Liver (tissue), 9 donors: ENCODE measurements around the gene ABCA1. TPM values are rescaled to one million over a fixed set of nuclear protein-coding genes. Genes with fewer than 3 reads are reported as not detected.
A peak's percentile ranks its signal among the peaks of the same experiment; 100 is the strongest.

ENCODE experiments used
- DNase-seq: peaks from one replicate; pipeline ENCODE4 v3.0.0-alpha.2; 2017; ENCODE audit warnings: low spot score
- H3K27ac ChIP-seq, 2 donors: one replicate each; pipeline ENCODE4 v1.7.0; 2013; ENCODE audit warnings: inconsistent platforms in 2 of 2, low read length in 2 of 2, control low read depth in 1 of 2, low read depth in 1 of 2, mild to moderate bottlenecking in 1 of 2
- H3K27me3 ChIP-seq, 4 donors: one replicate each; pipeline versions ENCODE4 v1.6.1 to v1.7.0; 2013; ENCODE audit warnings: low read length in 3 of 4, inconsistent platforms in 1 of 4, mild to moderate bottlenecking in 1 of 4, moderate library complexity in 1 of 4; ENCODE audit not compliant: control insufficient read depth in 4 of 4, insufficient read depth in 4 of 4
- H3K36me3 ChIP-seq, 4 donors: one replicate each; pipeline versions ENCODE4 v1.6.1 to v1.7.0; 2013; ENCODE audit warnings: low read length in 3 of 4, mild to moderate bottlenecking in 3 of 4, low read depth in 1 of 4, moderate library complexity in 1 of 4; ENCODE audit not compliant: control insufficient read depth in 4 of 4, insufficient read depth in 3 of 4
- H3K4me1 ChIP-seq, 4 donors: one replicate each; pipeline versions ENCODE4 v1.6.1 to v1.7.0; 2013; ENCODE audit warnings: low read length in 3 of 4, mild to moderate bottlenecking in 3 of 4, moderate library complexity in 1 of 4; ENCODE audit not compliant: control insufficient read depth in 4 of 4, insufficient read depth in 4 of 4
- H3K4me3 ChIP-seq, 3 donors: one replicate each; pipeline versions ENCODE4 v1.6.1 to v1.7.0; 2013; ENCODE audit warnings: low read length in 3 of 3, control low read depth in 1 of 3, low read depth in 1 of 3, mild to moderate bottlenecking in 1 of 3
- H3K9ac ChIP-seq, 2 donors: one replicate each; pipeline ENCODE4 v1.7.0; 2013; ENCODE audit warnings: low read length in 2 of 2, mild to moderate bottlenecking in 2 of 2, moderate library complexity in 2 of 2, control low read depth in 1 of 2, low read depth in 1 of 2
- H3K9me3 ChIP-seq, 4 donors: one replicate each; pipeline versions ENCODE4 v1.6.1 to v1.7.0; 2013; ENCODE audit warnings: low read length in 3 of 4; ENCODE audit not compliant: control insufficient read depth in 4 of 4
- ATF3 ChIP-seq: IDR thresholded peaks from 2 replicates; pipeline ENCODE4 v1.6.1; 2016; ENCODE audit warnings: antibody characterized with exemption
- EGR1 ChIP-seq, 2 donors: IDR thresholded peaks; 2 replicates each; pipeline ENCODE4 v1.6.1; 2016 to 2018; ENCODE audit warnings: antibody characterized with exemption in 2 of 2, low read depth in 2 of 2
- FOXA1 ChIP-seq: IDR thresholded peaks from 2 replicates; pipeline ENCODE4 v1.6.1; 2016; ENCODE audit warnings: antibody characterized with exemption
- FOXA2 ChIP-seq: IDR thresholded peaks from 2 replicates; pipeline ENCODE4 v1.6.1; 2016; ENCODE audit warnings: antibody characterized with exemption
- GABPA ChIP-seq, 2 donors: IDR thresholded peaks in 1 of 2; conservative IDR thresholded peaks in 1 of 2; 2 replicates each; pipeline ENCODE4 v1.6.1; 2016; ENCODE audit warnings: antibody characterized with exemption in 2 of 2, mild to moderate bottlenecking in 1 of 2, moderate library complexity in 1 of 2
- HNF4A ChIP-seq, 2 donors: conservative IDR thresholded peaks; 2 replicates each; pipeline ENCODE4 v1.6.1; 2016; ENCODE audit warnings: antibody characterized with exemption in 2 of 2, mild to moderate bottlenecking in 2 of 2
- HNF4G ChIP-seq: IDR thresholded peaks from 2 replicates; pipeline ENCODE4 v1.6.1; 2016; ENCODE audit warnings: antibody characterized with exemption
- JUND ChIP-seq, 2 donors: IDR thresholded peaks; 2 replicates each; pipeline ENCODE4 v1.6.1; 2016; ENCODE audit warnings: antibody characterized with exemption in 2 of 2
- NR2F2 ChIP-seq: IDR thresholded peaks from 2 replicates; pipeline ENCODE4 v1.6.1; 2016; ENCODE audit warnings: antibody characterized with exemption
- RAD21 ChIP-seq, 2 donors: IDR thresholded peaks; 2 replicates each; pipeline ENCODE4 v1.6.1; 2016; ENCODE audit warnings: antibody characterized with exemption in 2 of 2, mild to moderate bottlenecking in 2 of 2
- RXRA ChIP-seq, 2 donors: IDR thresholded peaks; 2 replicates each; pipeline ENCODE4 v1.6.1; 2017 to 2018; ENCODE audit warnings: antibody characterized with exemption in 2 of 2, mild to moderate bottlenecking in 1 of 2
- SP1 ChIP-seq: IDR thresholded peaks from 2 replicates; pipeline ENCODE4 v1.6.1; 2018; ENCODE audit warnings: antibody characterized with exemption, mild to moderate bottlenecking
- TAF1 ChIP-seq: conservative IDR thresholded peaks from 2 replicates; pipeline ENCODE4 v1.6.1; 2016; ENCODE audit warnings: antibody characterized with exemption, mild to moderate bottlenecking
- YY1 ChIP-seq: IDR thresholded peaks from 2 replicates; pipeline ENCODE4 v1.6.1; 2016; ENCODE audit warnings: antibody characterized with exemption, mild to moderate bottlenecking
- ZBTB33 ChIP-seq: IDR thresholded peaks from 2 replicates; pipeline ENCODE4 v1.6.1; 2016; ENCODE audit warnings: antibody characterized with exemption
- WGBS: extraction: QIAGEN DNeasy Blood & Tissue Kit; methylation state at CpG from one replicate; pipeline ENCODE4 v1.1.7; 2013; 5-methylcytosine and 5-hydroxymethylcytosine counted together
- polyA plus RNA-seq, 2 donors: library from polyadenylated mRNA; stranded (reverse) in 1 of 2; unstranded in 1 of 2; fragments of 200-250 nt in 1 of 2; fragments of >200 nt in 1 of 2; fragmentation: Nextera tagmentation in 1 of 2; extraction: Ambion mirVana in 1 of 2; gene quantifications; one replicate each; pipeline versions ENCODE4 v1.2.1 to v1.2.3, GENCODE V29; 2013 to 2015
- total RNA-seq, 2 donors: library from RNA; depleted of rRNA; stranded (reverse); fragments of >200 nt; gene quantifications; one replicate each; pipeline ENCODE4 v1.2.3, GENCODE V29; 2014
- TF ChIP-seq, protein P1 (sequence below): IDR thresholded peaks from 2 replicates; pipeline ENCODE4 v1.6.1; 2016; ENCODE audit warnings: antibody characterized with exemption, mild to moderate bottlenecking
- TF ChIP-seq, protein P2 (sequence below): IDR thresholded peaks from 2 replicates; pipeline ENCODE4 v1.6.1; 2016; ENCODE audit warnings: antibody characterized with exemption
- TF ChIP-seq, protein P3 (sequence below): fragments of 150-350 bp; IDR thresholded peaks from 2 replicates; pipeline ENCODE4 v1.5.1; 2017; ENCODE audit warnings: improper control_type of control experiment, low read depth, low read length; ENCODE audit not compliant: missing input control
- donor health status: healthy.
- donor health status: healthy.
- donor health status: healthy.
- donor health status: healthy.
- donor health status: healthy.

ABCA1 gene
- total and polyA plus RNA-seq, 4 donors, result 15.4 to 223 (median 62.9) TPM

- peak overlapping the region; percentile 91 to 97 for H3K27ac ChIP-seq
- no peak for DNase-seq
- peak overlapping the region; percentile 23 to 96 for H3K9ac ChIP-seq
- no peaks in the 10 kb centered on the region for H3K9me3 ChIP-seq
- TF ChIP-seq SP1, result no peak
- TF ChIP-seq RXRA (IDR thresholded peaks at IDR 0.05), result peak in 1 of 2 donors; percentile 30
- TF ChIP-seq JUND (IDR thresholded peaks at IDR 0.05), result peak in 1 of 2 donors; percentile 24
- H3K36me3 ChIP-seq, result no peaks in the 10 kb centered on the region
- WGBS, result 21% methylated on average over 11 of the region's 11 CpGs
- H3K4me3 ChIP-seq, result peak overlapping the region; percentile 39 to 86 (median 66)
- H3K4me1 ChIP-seq, result peaks cover 9 to 51% (median 33%) of the 10 kb centered on the region in 4 donors
- no peaks in the 10 kb centered on the region for H3K27me3 ChIP-seq
These were observed 20.5 kb downstream of the ABCA1 start for GRCh38 chr9:104907278-104907951.

GRCh38 chr9:104906441-104907277 lies 21.3 kb downstream of the ABCA1 start:
- H3K36me3 ChIP-seq, result no peaks in the 10 kb centered on the region
- no peaks in the 10 kb centered on the region for H3K9me3 ChIP-seq
- H3K4me1 ChIP-seq, result peaks cover 5 to 47% (median 29%) of the 10 kb centered on the region in 4 donors
- peak overlapping the region; percentile 23 to 96 for H3K9ac ChIP-seq
- 31% methylated on average over 5 of the region's 5 CpGs for WGBS
- TF ChIP-seq GABPA (IDR thresholded peaks at IDR 0.05 in 1 of 2, conservative IDR thresholded peaks at IDR 0.05 in 1 of 2) (peak in 1 of 2 donors; percentile 34), RAD21 (IDR thresholded peaks at IDR 0.05) (peak in 1 of 2 donors; percentile 37), SP1 (peak; percentile 95), FOXA2 (peak; percentile 72), ATF3 (peak; percentile 64), YY1 (peak; percentile 55), NR2F2 (peak; percentile 57), FOXA1 (peak; percentile 42), ZBTB33 (peak; percentile 85), HNF4A (conservative IDR thresholded peaks at IDR 0.05) (peak; percentile 84 to 88), JUND (IDR thresholded peaks at IDR 0.05) (peak; percentile 86 to 87), RXRA (IDR thresholded peaks at IDR 0.05) (peak; percentile 89 to 92), TAF1 (peak; percentile 95), HNF4G (peak; percentile 70), EGR1 (IDR thresholded peaks at IDR 0.05; ENCODE audit: low read depth in 2 of 2) (no peak)
- TF ChIP-seq, protein P1, sequence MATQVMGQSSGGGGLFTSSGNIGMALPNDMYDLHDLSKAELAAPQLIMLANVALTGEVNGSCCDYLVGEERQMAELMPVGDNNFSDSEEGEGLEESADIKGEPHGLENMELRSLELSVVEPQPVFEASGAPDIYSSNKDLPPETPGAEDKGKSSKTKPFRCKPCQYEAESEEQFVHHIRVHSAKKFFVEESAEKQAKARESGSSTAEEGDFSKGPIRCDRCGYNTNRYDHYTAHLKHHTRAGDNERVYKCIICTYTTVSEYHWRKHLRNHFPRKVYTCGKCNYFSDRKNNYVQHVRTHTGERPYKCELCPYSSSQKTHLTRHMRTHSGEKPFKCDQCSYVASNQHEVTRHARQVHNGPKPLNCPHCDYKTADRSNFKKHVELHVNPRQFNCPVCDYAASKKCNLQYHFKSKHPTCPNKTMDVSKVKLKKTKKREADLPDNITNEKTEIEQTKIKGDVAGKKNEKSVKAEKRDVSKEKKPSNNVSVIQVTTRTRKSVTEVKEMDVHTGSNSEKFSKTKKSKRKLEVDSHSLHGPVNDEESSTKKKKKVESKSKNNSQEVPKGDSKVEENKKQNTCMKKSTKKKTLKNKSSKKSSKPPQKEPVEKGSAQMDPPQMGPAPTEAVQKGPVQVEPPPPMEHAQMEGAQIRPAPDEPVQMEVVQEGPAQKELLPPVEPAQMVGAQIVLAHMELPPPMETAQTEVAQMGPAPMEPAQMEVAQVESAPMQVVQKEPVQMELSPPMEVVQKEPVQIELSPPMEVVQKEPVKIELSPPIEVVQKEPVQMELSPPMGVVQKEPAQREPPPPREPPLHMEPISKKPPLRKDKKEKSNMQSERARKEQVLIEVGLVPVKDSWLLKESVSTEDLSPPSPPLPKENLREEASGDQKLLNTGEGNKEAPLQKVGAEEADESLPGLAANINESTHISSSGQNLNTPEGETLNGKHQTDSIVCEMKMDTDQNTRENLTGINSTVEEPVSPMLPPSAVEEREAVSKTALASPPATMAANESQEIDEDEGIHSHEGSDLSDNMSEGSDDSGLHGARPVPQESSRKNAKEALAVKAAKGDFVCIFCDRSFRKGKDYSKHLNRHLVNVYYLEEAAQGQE, result peak; percentile 67
- TF ChIP-seq, protein P2, sequence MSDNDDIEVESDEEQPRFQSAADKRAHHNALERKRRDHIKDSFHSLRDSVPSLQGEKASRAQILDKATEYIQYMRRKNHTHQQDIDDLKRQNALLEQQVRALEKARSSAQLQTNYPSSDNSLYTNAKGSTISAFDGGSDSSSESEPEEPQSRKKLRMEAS, result peak; percentile 93
- TF ChIP-seq, protein P3, sequence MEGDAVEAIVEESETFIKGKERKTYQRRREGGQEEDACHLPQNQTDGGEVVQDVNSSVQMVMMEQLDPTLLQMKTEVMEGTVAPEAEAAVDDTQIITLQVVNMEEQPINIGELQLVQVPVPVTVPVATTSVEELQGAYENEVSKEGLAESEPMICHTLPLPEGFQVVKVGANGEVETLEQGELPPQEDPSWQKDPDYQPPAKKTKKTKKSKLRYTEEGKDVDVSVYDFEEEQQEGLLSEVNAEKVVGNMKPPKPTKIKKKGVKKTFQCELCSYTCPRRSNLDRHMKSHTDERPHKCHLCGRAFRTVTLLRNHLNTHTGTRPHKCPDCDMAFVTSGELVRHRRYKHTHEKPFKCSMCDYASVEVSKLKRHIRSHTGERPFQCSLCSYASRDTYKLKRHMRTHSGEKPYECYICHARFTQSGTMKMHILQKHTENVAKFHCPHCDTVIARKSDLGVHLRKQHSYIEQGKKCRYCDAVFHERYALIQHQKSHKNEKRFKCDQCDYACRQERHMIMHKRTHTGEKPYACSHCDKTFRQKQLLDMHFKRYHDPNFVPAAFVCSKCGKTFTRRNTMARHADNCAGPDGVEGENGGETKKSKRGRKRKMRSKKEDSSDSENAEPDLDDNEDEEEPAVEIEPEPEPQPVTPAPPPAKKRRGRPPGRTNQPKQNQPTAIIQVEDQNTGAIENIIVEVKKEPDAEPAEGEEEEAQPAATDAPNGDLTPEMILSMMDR, result no peak
- H3K4me3 ChIP-seq, result peak overlapping the region; percentile 56 to 87 (median 86)
- no peaks in the 10 kb centered on the region for H3K27me3 ChIP-seq
- H3K27ac ChIP-seq, result peak overlapping the region; percentile 91 to 97
- no peak for DNase-seq
